Left ventricle myocardium inferior (tissue), 1 donor: ENCODE results near the gene RBM17. TPM values are rescaled to one million over a fixed set of nuclear protein-coding genes. Genes with fewer than 3 reads are reported as not detected.
"Not testable (repeated sequence)": the region's sequence is repeated elsewhere in the genome, so short reads cannot be mapped to it uniquely, and the experiment has no call there.

Experiments
- DNase-seq: peaks from one replicate; pipeline ENCODE4 v3.0.0-alpha.2; 2020
- H3K27ac ChIP-seq: fragments of 200-600 bp; replicated peaks from 2 replicates; pipeline ENCODE4 v1.8.0; 2021
- H3K27me3 ChIP-seq: fragments of 200-600 bp; 2 replicates; pipeline ENCODE4 v1.8.0; 2021; ENCODE audit warnings: low read depth
- H3K36me3 ChIP-seq: fragments of 200-600 bp; 2 replicates; pipeline ENCODE4 v1.8.0; 2021
- H3K4me1 ChIP-seq: fragments of 200-600 bp; 2 replicates; pipeline ENCODE4 v1.8.0; 2021
- H3K4me3 ChIP-seq: fragments of 200-600 bp; 2 replicates; pipeline ENCODE4 v1.8.0; 2021; ENCODE audit warnings: mild to moderate bottlenecking, moderate library complexity
- H3K9me3 ChIP-seq: fragments of 200-600 bp; replicated peaks from 2 replicates; pipeline ENCODE4 v1.8.0; 2021
- intact Hi-C: fragments of 100-400 bp; cut with micrococcal nuclease; formaldehyde crosslinking; loops from one replicate; pipeline ENCODE4 v1.11.0; 2022
- total RNA-seq: library from RNA; stranded (reverse); fragmentation: NEBNext Ultra II Directional; extraction: Animal tissue kit (Norgen Biotek cat#: 25700); gene quantifications from one replicate; pipeline ENCODE4 v1.2.1, GENCODE V29; 2021
- TF ChIP-seq, protein P1 (sequence below): fragments of 200-600 bp; IDR thresholded peaks from 2 replicates; pipeline ENCODE4 v1.8.0; 2021; ENCODE audit warnings: antibody characterized with exemption, mild to moderate bottlenecking, borderline replicate concordance
- donor health status: DM: no; HTN: yes; CAD: no; lungs with severe emphysema.

Gene RBM17
- total RNA-seq, 1 donor from 2014 or later = 56.1 TPM

DNA sequence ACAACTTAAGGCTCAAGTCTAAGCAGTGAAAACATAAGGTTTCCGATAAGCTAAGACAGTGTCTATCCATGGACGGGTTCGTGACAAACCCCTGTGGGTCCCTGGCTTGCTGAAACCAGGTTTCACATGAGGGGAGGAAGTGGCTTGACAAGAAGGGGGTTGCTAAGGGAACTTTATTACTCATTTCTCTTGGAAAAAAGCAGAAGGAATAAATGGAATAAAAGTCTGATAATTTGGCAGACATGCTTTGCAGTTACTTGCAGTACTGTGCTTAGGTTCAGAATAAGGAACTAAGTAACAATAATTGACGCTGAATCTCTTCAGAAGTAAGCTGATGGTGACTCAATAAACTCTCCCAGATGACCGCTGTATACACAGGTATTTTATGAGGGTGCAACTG, 34.7 kb downstream of the RBM17 start:
- Histone ChIP-seq H3K27ac (peak overlapping the region; percentile 67), H3K4me3 (no peak overlapping the region), H3K9me3 (no peaks in the 10 kb centered on the region), H3K36me3 (no peaks in the 10 kb centered on the region), H3K4me1 (peaks cover 15% of the 10 kb centered on the region), H3K27me3 (no peaks in the 10 kb centered on the region)
- TF ChIP-seq, protein P1, sequence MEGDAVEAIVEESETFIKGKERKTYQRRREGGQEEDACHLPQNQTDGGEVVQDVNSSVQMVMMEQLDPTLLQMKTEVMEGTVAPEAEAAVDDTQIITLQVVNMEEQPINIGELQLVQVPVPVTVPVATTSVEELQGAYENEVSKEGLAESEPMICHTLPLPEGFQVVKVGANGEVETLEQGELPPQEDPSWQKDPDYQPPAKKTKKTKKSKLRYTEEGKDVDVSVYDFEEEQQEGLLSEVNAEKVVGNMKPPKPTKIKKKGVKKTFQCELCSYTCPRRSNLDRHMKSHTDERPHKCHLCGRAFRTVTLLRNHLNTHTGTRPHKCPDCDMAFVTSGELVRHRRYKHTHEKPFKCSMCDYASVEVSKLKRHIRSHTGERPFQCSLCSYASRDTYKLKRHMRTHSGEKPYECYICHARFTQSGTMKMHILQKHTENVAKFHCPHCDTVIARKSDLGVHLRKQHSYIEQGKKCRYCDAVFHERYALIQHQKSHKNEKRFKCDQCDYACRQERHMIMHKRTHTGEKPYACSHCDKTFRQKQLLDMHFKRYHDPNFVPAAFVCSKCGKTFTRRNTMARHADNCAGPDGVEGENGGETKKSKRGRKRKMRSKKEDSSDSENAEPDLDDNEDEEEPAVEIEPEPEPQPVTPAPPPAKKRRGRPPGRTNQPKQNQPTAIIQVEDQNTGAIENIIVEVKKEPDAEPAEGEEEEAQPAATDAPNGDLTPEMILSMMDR = no peak
- intact Hi-C loops = no loop called here
- no peak for DNase-seq

DNA sequence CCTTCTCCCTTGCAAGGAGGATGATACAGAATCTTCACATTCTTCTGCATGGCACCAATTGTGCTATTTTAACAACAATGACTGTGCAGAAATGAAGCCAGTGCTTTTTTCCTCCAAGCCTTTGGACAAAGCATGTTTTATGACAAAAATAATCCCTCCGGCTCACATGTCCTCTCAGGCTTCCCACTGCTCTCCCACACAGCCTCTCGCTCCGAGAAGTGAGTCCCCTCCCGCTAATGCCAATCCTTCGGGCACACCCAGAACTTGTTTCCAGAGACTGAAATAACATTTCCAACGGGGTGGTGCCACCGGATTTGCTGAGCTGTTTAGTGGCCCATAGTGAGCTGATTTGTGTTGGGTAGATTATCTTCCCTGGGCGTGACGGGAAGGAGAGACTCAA, 35.8 kb downstream of the RBM17 start:
- H3K36me3 ChIP-seq = no peaks in the 10 kb centered on the region
- no peaks in the 10 kb centered on the region for H3K27me3 ChIP-seq
- no peaks in the 10 kb centered on the region for H3K9me3 ChIP-seq
- peak overlapping the region; percentile 67 for H3K27ac ChIP-seq
- DNase-seq = peak; percentile 48
- intact Hi-C loops = no loop called here
- peak overlapping the region; percentile 28 for H3K4me3 ChIP-seq
- peaks cover 23% of the 10 kb centered on the region for H3K4me1 ChIP-seq
- TF ChIP-seq, protein P1 = no peak

DNA sequence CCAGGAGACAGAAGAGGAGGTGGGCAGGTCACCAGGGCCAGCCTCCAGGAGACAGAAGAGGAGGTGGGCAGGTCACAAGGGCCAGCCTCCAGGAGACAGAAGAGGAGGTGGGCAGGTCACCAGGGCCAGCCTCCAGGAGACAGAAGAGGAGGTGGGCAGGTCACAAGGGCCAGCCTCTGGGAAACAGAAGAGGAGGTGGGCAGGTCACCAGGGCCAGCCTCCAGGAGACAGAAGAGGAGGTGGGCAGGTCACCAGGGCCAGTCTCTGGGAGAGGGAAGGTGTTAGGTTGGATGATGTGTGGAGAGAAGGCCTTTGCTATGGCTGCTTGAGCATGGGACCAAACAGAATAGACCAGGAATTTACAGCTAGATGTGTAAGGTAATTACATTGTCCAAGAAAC, 38.6 kb downstream of the RBM17 start:
- H3K27ac ChIP-seq, H3K9me3 ChIP-seq, intact Hi-C loops, H3K36me3 ChIP-seq, DNase-seq, H3K27me3 ChIP-seq, H3K4me3 ChIP-seq: not testable (repeated sequence)
- peaks cover 23% of the 10 kb centered on the region for H3K4me1 ChIP-seq

DNA sequence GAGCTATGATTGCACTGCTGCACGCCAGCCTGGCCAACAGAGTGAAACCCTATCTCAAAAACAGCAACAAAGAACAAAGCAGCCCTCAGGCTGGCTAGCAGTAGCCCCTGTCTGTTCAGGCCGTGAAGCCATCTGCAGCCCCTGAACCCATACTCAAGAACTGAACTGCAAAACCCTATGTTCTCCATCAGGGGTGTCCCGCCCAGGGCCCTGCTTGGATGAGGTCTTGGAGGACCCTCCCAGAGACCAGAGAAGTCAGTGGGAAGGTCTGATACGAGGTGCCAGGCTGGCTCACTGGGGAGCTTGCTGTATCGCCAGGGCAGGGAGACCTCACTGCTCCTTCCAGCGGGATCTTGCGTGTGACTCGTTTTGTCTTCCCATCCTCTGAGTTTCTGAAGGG, 39.3 kb downstream of the RBM17 start:
- TF ChIP-seq, protein P1 = no peak
- Histone ChIP-seq H3K9me3 (no peaks in the 10 kb centered on the region), H3K27ac (no peak overlapping the region), H3K27me3 (peaks cover 6% of the 10 kb centered on the region), H3K36me3 (no peaks in the 10 kb centered on the region), H3K4me3 (no peak overlapping the region), H3K4me1 (peaks cover 23% of the 10 kb centered on the region)
- no peak for DNase-seq
- intact Hi-C loops = no loop called here

DNA sequence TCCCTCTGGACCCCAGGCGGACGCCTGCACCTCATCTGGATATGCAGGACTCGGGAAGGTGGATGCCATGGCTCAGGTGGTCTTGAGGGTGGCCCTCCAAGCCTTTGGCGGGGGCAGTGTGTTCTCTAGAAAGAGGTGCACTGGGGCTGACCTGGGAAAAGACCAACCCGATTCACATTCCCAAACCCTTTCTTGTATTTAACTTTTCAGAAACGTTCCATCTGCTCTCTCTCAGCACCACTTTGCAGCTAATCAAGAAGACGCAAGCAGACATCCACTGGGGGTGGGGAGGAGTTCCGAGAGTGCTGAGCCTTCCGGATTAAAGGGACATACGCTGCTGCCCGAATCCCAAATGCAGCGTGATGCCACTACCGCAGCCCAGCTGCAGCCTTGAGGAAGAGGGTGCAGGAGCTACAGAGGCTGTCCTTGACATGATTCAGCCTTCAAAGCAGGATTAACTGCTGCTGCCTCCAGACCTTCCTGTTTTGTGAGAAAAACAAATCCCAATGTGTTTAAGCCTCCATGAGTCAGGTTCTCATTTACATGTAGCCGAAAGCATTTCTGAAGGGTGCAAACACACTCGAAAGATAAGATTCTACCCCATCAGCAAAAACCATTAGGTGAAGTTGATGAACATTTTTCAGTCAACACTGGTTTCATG, 39.9 kb downstream of the RBM17 start:
- H3K4me1 ChIP-seq = peaks cover 23% of the 10 kb centered on the region
- no peaks in the 10 kb centered on the region for H3K36me3 ChIP-seq
- peaks cover 6% of the 10 kb centered on the region for H3K27me3 ChIP-seq
- intact Hi-C loops = no loop called here
- peak overlapping the region; percentile 23 for H3K4me3 ChIP-seq
- no peaks in the 10 kb centered on the region for H3K9me3 ChIP-seq
- TF ChIP-seq, protein P1 = no peak
- H3K27ac ChIP-seq = no peak overlapping the region
- no peak for DNase-seq

DNA sequence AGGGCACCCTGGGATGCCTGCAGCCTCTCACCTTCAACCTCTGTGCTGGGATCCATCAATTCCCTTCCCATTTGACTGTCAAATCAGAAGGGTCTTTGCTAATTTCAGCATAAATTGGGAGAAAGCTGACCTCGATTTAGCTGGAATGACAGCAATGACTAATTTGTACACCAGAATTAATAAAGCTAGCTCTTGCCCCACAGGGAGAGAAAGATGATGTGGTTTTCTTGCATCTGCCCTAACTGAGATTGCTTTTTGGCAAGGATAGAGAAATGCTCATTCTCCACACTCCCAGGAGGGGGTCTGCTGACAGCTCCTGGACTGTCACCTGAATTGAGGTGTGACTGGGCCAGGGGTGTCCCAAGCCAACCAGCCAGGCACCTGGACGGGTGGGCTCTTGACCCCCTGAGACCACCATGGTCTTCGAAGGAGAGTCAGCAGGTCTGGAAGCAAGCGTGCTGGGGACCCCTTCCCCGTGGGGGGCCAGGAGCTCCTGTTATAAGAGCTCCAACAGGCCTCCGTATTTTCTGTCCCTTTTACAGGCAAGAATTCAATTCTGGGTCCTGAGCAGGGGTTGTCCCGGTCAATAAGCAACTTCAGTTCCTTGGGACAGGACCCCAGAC, 42.1 kb downstream of the RBM17 start:
- Histone ChIP-seq H3K27ac (no peak overlapping the region), H3K27me3 (peaks cover 6% of the 10 kb centered on the region), H3K36me3 (no peaks in the 10 kb centered on the region), H3K4me1 (peaks cover 12% of the 10 kb centered on the region), H3K4me3 (no peak overlapping the region), H3K9me3 (no peaks in the 10 kb centered on the region)
- TF ChIP-seq, protein P1 = no peak
- intact Hi-C loops = no loop called here
- no peak for DNase-seq
